HL-60 (cell line): ENCODE measurements around the gene LAMA2.

Experiments
- DNase-seq, 2 experiments: peaks; one replicate each; pipeline ENCODE4 v3.0.0-alpha.2; 2010 to 2020; ENCODE audit warnings: low read depth in 1 of 2, low spot score in 1 of 2
- H3K27ac ChIP-seq: fragments of 250-450 bp; sonication (Bioruptor Pico); replicated peaks from 2 replicates; pipeline ENCODE4 v1.5.1; 2020; ENCODE audit warnings: mild to moderate bottlenecking, moderate library complexity
- H3K27me3 ChIP-seq: fragments of 250-450 bp; sonication (Bioruptor Pico); 2 replicates; pipeline ENCODE4 v1.5.1; 2021; ENCODE audit warnings: mild to moderate bottlenecking, moderate library complexity; ENCODE audit not compliant: insufficient read depth, poor library complexity, severe bottlenecking
- H3K4me3 ChIP-seq: replicated peaks from 2 replicates; pipeline ENCODE4 v1.5.1; 2011; ENCODE audit warnings: mild to moderate bottlenecking, control low read depth, low read length; ENCODE audit not compliant: insufficient read depth
- CTCF ChIP-seq: IDR thresholded peaks from one replicate; pipeline ENCODE4 v1.5.1; 2011; ENCODE audit warnings: low read length, control low read depth, inconsistent platforms; ENCODE audit not compliant: insufficient read depth
- GABPA ChIP-seq: IDR thresholded peaks from 2 replicates; pipeline ENCODE4 v1.6.1; 2012; ENCODE audit warnings: low read depth
- POLR2AphosphoS5 ChIP-seq: IDR thresholded peaks from 2 replicates; pipeline ENCODE4 v1.6.1; 2012; ENCODE audit warnings: low read depth
- REST ChIP-seq: IDR thresholded peaks from 2 replicates; pipeline ENCODE4 v1.6.1; 2012; ENCODE audit warnings: low read depth; ENCODE audit not compliant: insufficient replicate concordance
- SPI1 ChIP-seq: IDR thresholded peaks from 2 replicates; pipeline ENCODE4 v1.6.1; 2012; ENCODE audit warnings: low read depth, mild to moderate bottlenecking, borderline replicate concordance

LAMA2 gene

GRCh38 chr6:129338683-129339082, 455.7 kb downstream of the LAMA2 start:
- TF ChIP-seq SPI1 (no peak), GABPA (no peak), REST (no peak), CTCF (no peak), POLR2AphosphoS5 (no peak)
- Histone ChIP-seq H3K27ac (no peak overlapping the region), H3K4me3 (no peak overlapping the region), H3K27me3 (no peaks in the 10 kb centered on the region)
- no peak for DNase-seq

GRCh38 chr6:129340983-129341382, 458.0 kb downstream of the LAMA2 start:
- TF ChIP-seq REST = no peak
- TF ChIP-seq POLR2AphosphoS5 = no peak
- no peak for TF ChIP-seq CTCF
- no peak for TF ChIP-seq SPI1
- no peak for TF ChIP-seq GABPA
- H3K27ac ChIP-seq = no peak overlapping the region
- H3K4me3 ChIP-seq = no peak overlapping the region
- DNase-seq = no peak
- H3K27me3 ChIP-seq = peaks cover 5% of the 10 kb centered on the region

- Histone ChIP-seq H3K27me3 (peaks cover 5% of the 10 kb centered on the region), H3K27ac (no peak overlapping the region), H3K4me3 (no peak overlapping the region)
- TF ChIP-seq CTCF (no peak), REST (no peak), GABPA (no peak), SPI1 (no peak), POLR2AphosphoS5 (no peak)
- no peak for DNase-seq
Measured at GRCh38 chr6:129342243-129342642, 459.3 kb downstream of the LAMA2 start.
